Measurements from ENCODE around the gene COQ8A. TPM values are rescaled to one million over a fixed set of nuclear protein-coding genes. Genes with fewer than 3 reads are reported as not detected.

The COQ8A gene
- total and polyA plus RNA-seq, 4 donors: 16.2 to 50.5 (median 29.1) TPM

- DNase-seq (no peak), ATAC-seq (ENCODE audit: insufficient read depth, low FRiP score) (no peak)
- peaks cover 6 to 32% (median 25%) of the 10 kb centered on the region in 4 donors for H3K36me3 ChIP-seq (ENCODE audit: control insufficient read depth in 4 of 4, insufficient read depth in 4 of 4, low read length in 4 of 4)
- H3K27ac ChIP-seq (ENCODE audit: low read depth in 1 of 2, low read length in 1 of 2): no peak overlapping the region
- WGBS, 2 donors: 72 to 78% methylated on average over 3 of the region's 3 CpGs
- no peak for TF ChIP-seq CTCF (IDR thresholded peaks at IDR 0.05; ENCODE audit: control extremely low read depth, extremely low read depth)
- H3K4me1 ChIP-seq (ENCODE audit: control insufficient read depth in 5 of 5, insufficient read depth in 5 of 5, low read length in 5 of 5): no peaks in the 10 kb centered on the region
- H3K9me3 ChIP-seq (ENCODE audit: control insufficient read depth in 4 of 4, insufficient read depth in 3 of 4, low read length in 3 of 4): no peaks in the 10 kb centered on the region
- no peak overlapping the region for H3K9ac ChIP-seq (ENCODE audit: insufficient read depth in 1 of 2, low read length in 2 of 2)
- no peak overlapping the region for H3K4me3 ChIP-seq
- no peaks in the 10 kb centered on the region for H3K27me3 ChIP-seq (ENCODE audit: control insufficient read depth in 3 of 3, insufficient read depth in 3 of 3, low read length in 2 of 3)
Observed at GRCh38 chr1:227032396-227032795, 92.3 kb downstream of the COQ8A start.

GRCh38 chr1:227033880-227034279 is 93.8 kb downstream of the COQ8A start:
- Histone ChIP-seq H3K9ac (ENCODE audit: insufficient read depth in 1 of 2, low read length in 2 of 2) (no peak overlapping the region), H3K9me3 (ENCODE audit: control insufficient read depth in 4 of 4, insufficient read depth in 3 of 4, low read length in 3 of 4) (no peaks in the 10 kb centered on the region), H3K27me3 (ENCODE audit: control insufficient read depth in 3 of 3, insufficient read depth in 3 of 3, low read length in 2 of 3) (no peaks in the 10 kb centered on the region), H3K4me1 (ENCODE audit: control insufficient read depth in 5 of 5, insufficient read depth in 5 of 5, low read length in 5 of 5) (no peaks in the 10 kb centered on the region), H3K36me3 (ENCODE audit: control insufficient read depth in 4 of 4, insufficient read depth in 4 of 4, low read length in 4 of 4) (peaks cover 4 to 26% (median 24%) of the 10 kb centered on the region in 4 donors), H3K27ac (ENCODE audit: low read depth in 1 of 2, low read length in 1 of 2) (no peak overlapping the region), H3K4me3 (no peak overlapping the region)
- DNase-seq: no peak
- no peak for TF ChIP-seq CTCF (IDR thresholded peaks at IDR 0.05; ENCODE audit: control extremely low read depth, extremely low read depth)
- ATAC-seq (ENCODE audit: insufficient read depth, low FRiP score): no peak
- WGBS, 2 donors: 72 to 95% methylated on average over 2 of the region's 2 CpGs

- H3K9ac ChIP-seq (ENCODE audit: insufficient read depth in 1 of 2, low read length in 2 of 2): no peak overlapping the region
- DNase-seq (no peak), ATAC-seq (ENCODE audit: insufficient read depth, low FRiP score) (no peak)
- no peaks in the 10 kb centered on the region for H3K27me3 ChIP-seq (ENCODE audit: control insufficient read depth in 3 of 3, insufficient read depth in 3 of 3, low read length in 2 of 3)
- no peak for TF ChIP-seq CTCF (IDR thresholded peaks at IDR 0.05; ENCODE audit: control extremely low read depth, extremely low read depth)
- WGBS, 2 donors: 80 to 87% methylated on average over 2 of the region's 2 CpGs
- no peak overlapping the region for H3K4me3 ChIP-seq
- H3K9me3 ChIP-seq (ENCODE audit: control insufficient read depth in 4 of 4, insufficient read depth in 3 of 4, low read length in 3 of 4): no peaks in the 10 kb centered on the region
- peaks cover 4 to 28% (median 23%) of the 10 kb centered on the region in 4 donors for H3K36me3 ChIP-seq (ENCODE audit: control insufficient read depth in 4 of 4, insufficient read depth in 4 of 4, low read length in 4 of 4)
- H3K27ac ChIP-seq (ENCODE audit: low read depth in 1 of 2, low read length in 1 of 2): no peak overlapping the region
- H3K4me1 ChIP-seq (ENCODE audit: control insufficient read depth in 5 of 5, insufficient read depth in 5 of 5, low read length in 5 of 5): no peaks in the 10 kb centered on the region
Observed at GRCh38 chr1:227035316-227035715, 95.2 kb downstream of the COQ8A start.

GRCh38 chr1:227037121-227037520 is 97.0 kb downstream of the COQ8A start:
- H3K27me3 ChIP-seq (ENCODE audit: control insufficient read depth in 3 of 3, insufficient read depth in 3 of 3, low read length in 2 of 3): no peaks in the 10 kb centered on the region
- no peak for TF ChIP-seq CTCF (IDR thresholded peaks at IDR 0.05; ENCODE audit: control extremely low read depth, extremely low read depth)
- no peak overlapping the region for H3K4me3 ChIP-seq
- no peak overlapping the region for H3K27ac ChIP-seq (ENCODE audit: low read depth in 1 of 2, low read length in 1 of 2)
- H3K9ac ChIP-seq (ENCODE audit: insufficient read depth in 1 of 2, low read length in 2 of 2): no peak overlapping the region
- H3K9me3 ChIP-seq (ENCODE audit: control insufficient read depth in 4 of 4, insufficient read depth in 3 of 4, low read length in 3 of 4): no peaks in the 10 kb centered on the region
- H3K4me1 ChIP-seq (ENCODE audit: control insufficient read depth in 5 of 5, insufficient read depth in 5 of 5, low read length in 5 of 5): no peaks in the 10 kb centered on the region
- DNase-seq: no peak
- 63 to 83% methylated on average over 1 of the region's 1 CpG for WGBS, 2 donors
- peaks cover 4 to 26% (median 21%) of the 10 kb centered on the region in 4 donors for H3K36me3 ChIP-seq (ENCODE audit: control insufficient read depth in 4 of 4, insufficient read depth in 4 of 4, low read length in 4 of 4)
- ATAC-seq (ENCODE audit: insufficient read depth, low FRiP score): no peak

Data from lung (tissue), 12 donors.